DMS79 treated with DMSO at 0.1 percent for 48 hours (cell line): ENCODE measurements around the gene RAB8A.
"Not testable (repeated sequence)": the region's sequence is repeated elsewhere in the genome, so short reads cannot be mapped to it uniquely, and the experiment has no call there.

ENCODE experiments used
- DNase-seq: peaks from one replicate; lab custom pipeline; 2025; lab: John Stamatoyannopoulos, UW

The RAB8A gene

GRCh38 chr19:16112778-16113177 is 1.1 kb downstream of the RAB8A start:
- DNase-seq, result no peak

- no peak for DNase-seq
These were observed 2.0 kb downstream of the RAB8A start for GRCh38 chr19:16113727-16114126.

- DNase-seq, result no peak
These were observed 3.8 kb downstream of the RAB8A start for GRCh38 chr19:16115301-16116039.

- DNase-seq, result no peak
These were observed 4.4 kb downstream of the RAB8A start for GRCh38 chr19:16116067-16116466.

GRCh38 chr19:16117594-16118033 is 5.9 kb downstream of the RAB8A start:
- no peak for DNase-seq

- no peak for DNase-seq
These were observed 6.9 kb downstream of the RAB8A start for GRCh38 chr19:16118489-16119033.

GRCh38 chr19:16119075-16119857 is 7.6 kb downstream of the RAB8A start:
- not testable (repeated sequence) for DNase-seq

GRCh38 chr19:16121141-16121540 is 9.5 kb downstream of the RAB8A start:
- DNase-seq, result no peak

GRCh38 chr19:16121967-16122366 is 10.3 kb downstream of the RAB8A start:
- DNase-seq, result no peak

GRCh38 chr19:16124953-16125352 is 13.3 kb downstream of the RAB8A start:
- DNase-seq, result no peak

- DNase-seq, result no peak
These were observed 14.2 kb downstream of the RAB8A start for GRCh38 chr19:16125737-16126495.

- no peak for DNase-seq
These were observed 15.4 kb downstream of the RAB8A start for GRCh38 chr19:16127080-16127479.

GRCh38 chr19:16127776-16128371 is 16.2 kb downstream of the RAB8A start:
- no peak for DNase-seq

- no peak for DNase-seq
These were observed 20.0 kb downstream of the RAB8A start for GRCh38 chr19:16131648-16132047.

GRCh38 chr19:16133818-16134217 is 22.1 kb downstream of the RAB8A start:
- DNase-seq, result no peak

GRCh38 chr19:16134510-16134909 is 22.8 kb downstream of the RAB8A start:
- DNase-seq, result no peak

- no peak for DNase-seq
These were observed 23.9 kb downstream of the RAB8A start for GRCh38 chr19:16135430-16136127.

- no peak for DNase-seq
These were observed 24.7 kb downstream of the RAB8A start for GRCh38 chr19:16136185-16136999.

- no peak for DNase-seq
These were observed 28.1 kb downstream of the RAB8A start for GRCh38 chr19:16139752-16140151.

GRCh38 chr19:16141043-16141442 is 29.4 kb downstream of the RAB8A start:
- DNase-seq, result no peak
